NCI-H446 treated with DMSO at 0.1 percent for 48 hours (cell line): Measurements from ENCODE around the gene EPHB4.
"Not testable (repeated sequence)": the region's sequence is repeated elsewhere in the genome, so short reads cannot be mapped to it uniquely, and the experiment has no call there.

Experiments used
- DNase-seq: peaks from one replicate; lab custom pipeline; 2025; lab: John Stamatoyannopoulos, UW

Gene EPHB4

DNA sequence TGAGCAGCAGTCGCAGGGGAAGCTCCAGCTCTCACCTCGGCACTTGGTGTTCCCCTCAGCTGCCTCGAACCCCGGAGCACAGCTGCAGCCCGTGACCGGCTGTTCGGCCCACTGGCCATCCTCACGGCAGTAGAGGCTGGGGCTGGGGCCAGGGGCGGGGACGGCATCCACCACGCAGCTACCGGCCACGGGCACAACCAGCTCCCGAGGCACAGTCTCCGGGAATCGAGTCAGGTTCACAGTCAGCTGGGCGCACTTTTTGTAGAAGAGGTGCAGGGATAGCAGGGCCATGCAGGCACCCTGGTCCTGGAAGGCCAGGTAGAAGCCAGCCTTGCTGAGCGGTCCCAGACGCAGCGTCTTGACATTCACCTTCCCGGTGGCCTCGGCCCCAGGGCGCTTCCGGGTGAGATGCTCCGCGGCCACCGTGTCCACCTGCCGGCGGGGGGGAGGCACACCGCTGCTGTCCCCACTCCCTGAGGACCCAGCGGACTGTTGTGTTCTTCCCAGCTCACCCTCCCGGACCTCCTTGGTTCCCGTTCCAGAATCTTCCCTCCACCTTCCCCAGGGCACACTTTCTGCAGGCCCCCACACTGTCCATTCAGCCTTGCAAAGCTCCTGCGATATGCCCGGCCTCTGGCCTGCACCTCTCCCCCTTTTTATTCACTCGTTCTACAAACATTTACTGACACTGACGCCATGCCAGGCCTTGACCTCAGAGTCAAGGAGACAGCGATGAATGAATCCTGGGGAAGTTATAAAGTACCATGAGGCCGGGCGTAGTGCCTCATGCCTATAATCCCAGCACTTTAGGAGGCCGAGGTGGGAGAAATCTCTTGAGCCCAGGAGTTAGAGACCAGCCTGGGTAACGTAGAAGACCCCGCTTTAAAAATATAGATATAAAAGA is 4.8 kb downstream of the EPHB4 start:
- DNase-seq, result no peak

DNA sequence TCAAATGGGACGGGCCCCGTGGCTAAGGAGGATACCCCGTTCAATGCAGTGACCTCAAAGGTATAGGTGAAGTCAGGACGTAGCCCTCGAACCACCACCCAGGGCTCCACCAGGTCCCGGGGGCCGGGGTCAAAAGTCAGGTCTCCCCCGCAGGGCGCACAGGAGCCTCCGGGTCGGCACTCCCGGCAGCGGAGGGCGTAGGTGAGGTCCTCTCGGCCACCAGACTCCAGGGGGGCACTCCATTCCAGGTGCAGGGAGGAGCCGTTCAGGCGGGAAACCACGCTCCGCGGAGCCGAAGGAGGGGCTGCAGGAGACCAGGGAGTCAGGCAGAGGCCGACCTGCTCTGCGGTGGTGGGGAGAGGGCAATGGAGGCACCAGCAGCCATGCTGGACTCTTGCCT is 7.7 kb downstream of the EPHB4 start:
- no peak for DNase-seq

DNA sequence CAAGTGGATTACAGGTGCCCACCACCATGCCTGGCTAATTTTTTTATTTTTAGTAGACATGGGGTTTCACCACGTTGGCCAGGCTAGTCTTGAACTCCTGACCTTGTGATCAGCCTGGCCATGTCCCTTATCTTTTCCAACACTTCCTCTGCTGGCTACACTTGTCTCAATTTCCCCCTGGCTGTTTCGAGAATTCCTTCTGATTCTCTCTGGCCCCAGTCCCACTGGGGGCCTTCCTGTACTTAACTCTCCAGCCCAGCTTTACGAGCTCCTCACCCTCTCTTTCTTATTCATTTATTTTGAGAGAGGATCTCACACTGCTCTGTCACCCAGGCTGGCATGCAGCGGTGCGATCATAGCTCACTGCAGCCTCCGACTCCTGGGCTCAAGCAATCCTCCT is 8.5 kb downstream of the EPHB4 start:
- DNase-seq, result no peak

- no peak for DNase-seq
Measured at GRCh38 chr7:100818366-100818765, 9.0 kb downstream of the EPHB4 start.

DNA sequence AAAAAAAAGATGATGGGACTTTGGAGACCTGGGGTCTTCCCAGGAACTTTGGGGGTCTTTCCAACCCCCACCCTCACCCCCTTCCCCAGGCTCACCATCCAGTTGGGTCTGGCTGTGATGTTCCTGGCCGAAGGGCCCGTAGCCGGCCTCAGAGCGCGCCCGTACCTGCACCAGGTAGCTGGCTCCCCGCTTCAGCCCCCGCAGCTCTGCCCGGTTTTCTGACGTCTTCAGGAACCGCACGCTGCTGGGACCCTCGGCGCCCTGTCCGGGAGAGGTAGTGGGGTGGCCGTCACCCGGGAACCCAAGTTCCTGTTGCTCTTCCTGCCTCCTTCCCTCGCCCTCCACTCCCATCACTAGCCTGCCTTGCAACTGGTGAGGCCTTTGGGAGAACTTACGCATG is 10.2 kb downstream of the EPHB4 start:
- DNase-seq, result no peak

- DNase-seq, result not testable (repeated sequence)
Measured at GRCh38 chr7:100816515-100816914, 10.8 kb downstream of the EPHB4 start.

DNA sequence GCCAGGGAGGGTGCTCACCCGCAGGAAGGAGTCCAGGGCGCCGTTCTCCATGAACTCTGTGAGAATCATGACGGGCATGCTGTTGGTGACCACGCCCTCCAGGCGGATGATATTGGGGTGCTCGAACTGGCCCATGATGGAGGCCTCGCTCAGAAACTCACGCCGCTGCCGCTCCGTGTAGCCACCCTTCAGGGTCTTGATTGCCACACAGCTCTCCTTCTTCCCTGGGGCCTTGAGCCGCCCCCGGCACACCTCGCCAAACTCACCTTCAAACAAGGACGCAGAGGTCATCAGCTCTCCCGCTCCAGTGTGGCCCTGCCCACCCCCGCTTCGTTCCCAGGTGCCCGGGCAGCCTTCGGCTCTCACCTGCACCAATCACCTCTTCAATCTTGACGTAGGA is 14.6 kb downstream of the EPHB4 start:
- no peak for DNase-seq

DNA sequence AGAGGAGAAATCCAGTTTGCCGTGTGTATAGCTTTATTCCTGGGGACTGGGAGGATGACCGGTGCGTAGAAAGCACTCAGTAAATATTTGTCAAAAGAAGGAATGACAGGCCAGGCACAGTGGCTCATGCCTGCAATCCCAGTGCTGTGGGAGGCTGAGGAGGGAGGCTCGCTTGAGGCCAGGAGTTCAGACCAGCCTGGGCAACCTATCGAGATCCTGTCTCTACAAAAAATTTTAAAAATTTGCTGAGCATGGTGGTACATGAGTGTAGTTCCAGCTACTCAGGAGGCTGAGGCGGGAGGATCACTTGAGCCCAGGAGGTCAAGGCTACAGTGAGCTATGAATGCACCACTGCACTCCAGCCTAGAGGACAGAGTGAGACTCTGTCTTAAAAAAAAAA is 15.8 kb downstream of the EPHB4 start:
- no peak for DNase-seq

DNA sequence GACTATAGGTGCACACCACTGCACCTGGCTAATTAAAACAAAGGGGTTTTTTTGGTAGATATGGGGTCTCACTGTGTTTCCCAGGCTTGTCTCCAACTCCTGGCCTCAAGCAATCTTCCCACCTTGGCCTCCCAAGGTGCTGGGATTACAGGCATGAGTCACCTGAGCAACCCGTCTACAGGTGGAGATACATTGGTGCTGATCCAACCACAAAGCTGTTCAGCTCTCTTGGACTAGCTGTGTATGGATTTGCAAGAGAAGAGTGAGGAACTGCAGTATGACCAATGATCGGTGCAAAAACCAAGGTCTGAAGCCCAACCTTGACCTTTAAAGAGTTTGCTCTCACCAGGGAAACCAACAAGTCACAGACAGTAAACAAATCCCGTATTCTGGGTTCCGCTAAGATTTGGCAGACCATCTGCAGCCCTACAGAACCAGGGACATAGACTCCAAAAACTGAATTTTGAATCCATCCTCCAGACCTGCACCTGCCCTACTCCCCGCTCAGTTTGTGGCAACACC is 18.9 kb downstream of the EPHB4 start:
- DNase-seq, result no peak

DNA sequence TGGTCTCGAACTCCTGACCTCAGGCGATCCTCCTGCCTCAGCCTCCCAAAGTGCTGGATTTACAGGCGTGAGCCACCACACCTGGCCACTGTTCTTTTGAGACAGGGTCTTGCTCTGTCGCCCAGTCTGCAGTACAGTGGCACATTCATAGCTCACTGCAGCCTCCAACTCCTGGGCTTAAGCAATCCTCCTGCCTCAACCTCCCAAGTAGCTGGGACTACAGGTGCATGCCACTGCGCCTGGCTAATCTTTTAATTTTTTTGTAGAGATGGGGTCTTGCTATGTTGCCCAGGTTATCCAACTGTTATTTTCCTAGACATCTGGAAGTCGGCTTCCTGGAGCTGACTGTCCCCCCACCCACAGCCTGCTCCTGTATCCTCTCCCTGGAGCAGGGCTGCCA is 20.4 kb downstream of the EPHB4 start:
- DNase-seq, result not testable (repeated sequence)

- no peak for DNase-seq
Measured at GRCh38 chr7:100806276-100806675, 21.0 kb downstream of the EPHB4 start.

DNA sequence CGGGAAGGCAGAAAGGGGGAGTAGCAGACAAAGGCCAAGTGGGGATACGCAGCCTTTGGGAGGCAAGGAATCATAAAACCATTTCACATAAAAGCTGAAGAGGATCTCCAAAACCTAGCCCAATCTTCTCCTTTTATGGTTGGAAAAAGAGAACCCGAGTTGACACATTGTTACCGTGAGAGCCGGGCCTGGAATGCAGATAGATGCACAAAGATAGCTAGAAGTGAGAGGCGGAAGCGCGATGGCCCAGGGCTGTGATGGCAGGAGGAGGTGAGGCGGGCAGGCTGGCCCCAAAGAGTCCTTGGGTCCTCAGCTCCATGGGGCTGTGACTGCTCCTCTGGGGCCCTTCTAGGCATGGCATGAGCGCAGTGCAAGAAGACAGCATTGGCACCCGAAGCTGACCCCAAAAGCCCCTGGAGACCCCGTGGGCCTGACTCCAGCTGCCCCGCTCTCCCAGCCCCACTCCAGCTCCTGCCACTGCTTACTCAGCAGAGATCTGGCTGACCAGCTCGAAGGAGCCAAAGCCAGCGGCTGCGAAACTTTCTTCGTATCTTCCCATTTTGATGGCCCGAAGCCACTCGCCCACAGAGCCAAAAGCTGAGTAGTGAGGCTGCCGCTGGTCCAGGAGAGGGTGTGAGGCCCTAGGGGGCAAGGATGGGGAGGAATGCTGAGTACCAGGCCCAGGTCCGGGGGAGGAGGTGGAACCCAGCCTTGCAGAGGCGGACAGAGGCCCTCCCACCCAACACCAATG is 22.5 kb downstream of the EPHB4 start:
- no peak for DNase-seq

- DNase-seq, result peak; percentile 72
Measured at GRCh38 chr7:100803398-100804161, 23.7 kb downstream of the EPHB4 start.

GRCh38 chr7:100802951-100803350 is 24.4 kb downstream of the EPHB4 start:
- no peak for DNase-seq

- no peak for DNase-seq
Measured at GRCh38 chr7:100801833-100802568, 25.3 kb downstream of the EPHB4 start.

DNA sequence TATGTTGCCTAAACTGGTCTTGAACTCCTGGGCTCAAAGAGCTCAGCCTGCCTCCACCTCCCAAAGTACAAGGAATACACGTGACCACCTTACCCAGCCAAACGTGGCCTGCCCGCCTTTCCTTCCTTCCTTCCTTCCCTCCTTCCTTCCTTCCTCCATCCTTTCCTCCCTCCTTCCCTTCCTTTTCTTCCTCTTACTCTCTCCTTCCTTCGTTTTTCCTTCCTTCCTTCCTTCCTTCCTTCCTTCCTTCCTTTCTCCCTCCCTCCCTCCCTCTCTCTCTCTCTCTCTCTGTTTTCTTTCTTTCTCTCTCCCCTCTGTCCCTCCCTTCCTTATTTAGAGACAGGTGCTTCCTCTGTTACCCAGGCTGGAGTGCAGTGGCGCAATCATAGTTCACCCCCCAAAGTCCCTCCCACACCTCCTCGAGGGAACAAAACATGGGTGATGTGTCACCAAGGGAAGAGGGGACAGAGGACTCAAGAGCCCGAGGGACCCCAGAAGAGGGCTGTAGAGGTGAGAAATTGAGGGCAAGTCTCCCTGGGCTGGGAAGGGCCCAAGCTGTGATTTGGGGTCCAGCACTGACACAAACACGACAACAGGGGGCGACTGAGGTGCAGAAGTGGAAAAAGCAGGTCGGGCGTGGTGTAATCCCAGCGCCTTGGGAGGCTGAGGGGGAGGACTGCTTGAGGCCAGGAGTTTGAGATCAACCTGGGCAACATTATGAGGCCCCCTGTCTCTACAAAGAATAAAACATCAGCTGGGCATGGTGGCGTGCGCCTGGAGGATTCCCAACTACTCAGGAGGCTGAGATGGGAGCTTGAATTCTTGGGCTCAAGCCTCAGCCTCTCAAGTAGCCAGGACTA is 28.1 kb downstream of the EPHB4 start:
- no peak for DNase-seq

DNA sequence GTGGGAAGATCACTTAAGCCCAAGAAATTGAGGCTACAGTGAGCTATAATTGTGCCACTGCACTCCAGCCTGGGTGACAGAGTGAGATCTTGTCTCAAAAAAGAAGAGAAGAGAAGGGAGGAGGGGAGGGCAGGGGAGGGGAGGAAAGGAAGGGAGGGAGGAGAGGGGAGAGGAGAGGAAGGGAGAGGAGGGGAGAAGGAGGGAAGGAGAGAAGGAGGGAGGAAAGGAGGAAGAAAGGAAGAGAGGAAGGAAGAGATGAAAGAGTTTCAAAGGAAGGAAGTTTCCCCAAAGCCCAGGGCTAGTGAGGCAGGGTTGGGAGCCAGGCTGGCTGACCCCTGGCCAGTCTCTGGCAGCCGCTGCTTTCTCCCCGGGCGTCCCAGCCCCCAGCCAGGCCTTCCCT is 32.6 kb downstream of the EPHB4 start:
- DNase-seq, result no peak

- DNase-seq, result no peak
Measured at GRCh38 chr7:100793806-100794660, 33.3 kb downstream of the EPHB4 start.

DNA sequence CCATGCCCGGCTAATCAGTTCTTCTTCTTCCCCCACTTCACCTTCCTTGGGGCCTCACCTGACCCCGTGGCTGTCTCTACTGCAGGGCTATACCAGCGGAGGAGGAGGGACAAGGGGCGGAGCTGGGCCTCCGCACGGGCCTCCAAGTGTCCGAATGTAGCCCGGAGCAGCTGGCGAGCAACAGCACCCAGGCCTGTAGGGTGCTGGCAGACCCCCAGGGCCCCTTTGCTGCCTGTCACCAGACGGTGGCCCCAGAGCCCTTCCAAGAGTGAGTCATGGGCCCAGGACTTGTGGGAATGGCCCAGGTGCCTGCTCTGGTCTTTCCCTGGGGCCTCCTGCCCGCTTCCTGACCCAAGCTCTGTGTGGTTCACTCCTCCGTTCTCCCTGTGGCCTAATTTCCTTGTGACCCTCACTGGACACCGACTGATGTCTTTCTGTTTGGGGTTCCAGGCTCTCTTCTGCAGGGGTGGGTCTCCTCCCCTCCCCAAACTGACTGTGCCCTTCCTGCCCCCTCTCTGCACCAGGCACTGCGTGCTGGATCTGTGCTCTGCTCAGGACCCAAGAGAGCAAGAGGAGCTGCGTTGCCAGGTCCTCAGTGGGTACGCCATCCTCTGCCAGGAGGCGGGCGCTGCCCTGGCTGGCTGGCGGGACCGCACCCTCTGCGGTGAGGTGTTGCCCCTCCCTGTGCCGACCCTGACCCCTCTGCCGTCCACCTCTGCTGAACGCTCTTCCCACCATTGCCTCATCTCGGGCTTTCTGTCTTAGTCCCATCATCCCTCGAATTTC is 35.2 kb downstream of the EPHB4 start:
- DNase-seq, result no peak
